NK-92 (cell line): Measurements from ENCODE around the gene A3GALT2.

Experiments used
- DNase-seq: peaks from one replicate; lab custom pipeline; 2025; ENCODE audit not compliant: unreplicated experiment; lab: John Stamatoyannopoulos, UW

A3GALT2 gene

GRCh38 chr1:33257207-33257771 lies 63.6 kb downstream of the A3GALT2 start:
- DNase-seq = no peak
